ENCODE results near the gene LRRFIP2. TPM values are rescaled to one million over a fixed set of nuclear protein-coding genes. Genes with fewer than 3 reads are reported as not detected.

The LRRFIP2 gene
- total and polyA plus RNA-seq, 2 experiments from 2014 or later: 29.0 to 48.8 TPM

- peak; percentile 38 for DNase-seq (ENCODE audit: low spot score)
- Histone ChIP-seq H3K27me3 (no peaks in the 10 kb centered on the region), H3K4me1 (ENCODE audit: insufficient read depth) (no peaks in the 10 kb centered on the region), H3K36me3 (replicated peaks; ENCODE audit: insufficient read depth, low read depth) (no peaks in the 10 kb centered on the region), H3K79me2 (no peaks in the 10 kb centered on the region), H4K20me1 (ENCODE audit: insufficient read depth, poor library complexity, severe bottlenecking) (no peaks in the 10 kb centered on the region), H3K9me3 (ENCODE audit: low read depth) (no peaks in the 10 kb centered on the region), H3K4me2 (no peak overlapping the region), H3K9me2 (replicated peaks; ENCODE audit: insufficient read depth) (no peaks in the 10 kb centered on the region), H3K4me3 (no peak overlapping the region), H2AFZ (no peak overlapping the region), H3K27ac (no peak overlapping the region)
- WGBS (ENCODE audit: low lambda C conversion rate, missing lambda C conversion rate): 94% methylated on average over 1 of the region's 1 CpG
- TF ChIP-seq EZH2 (IDR thresholded peaks at IDR 0.05; ENCODE audit: borderline replicate concordance) (no peak), EZH2phosphoT487 (IDR thresholded peaks at IDR 0.05; ENCODE audit: low read depth, severe bottlenecking, unreplicated experiment) (no peak)
- TF ChIP-seq, protein P1, sequence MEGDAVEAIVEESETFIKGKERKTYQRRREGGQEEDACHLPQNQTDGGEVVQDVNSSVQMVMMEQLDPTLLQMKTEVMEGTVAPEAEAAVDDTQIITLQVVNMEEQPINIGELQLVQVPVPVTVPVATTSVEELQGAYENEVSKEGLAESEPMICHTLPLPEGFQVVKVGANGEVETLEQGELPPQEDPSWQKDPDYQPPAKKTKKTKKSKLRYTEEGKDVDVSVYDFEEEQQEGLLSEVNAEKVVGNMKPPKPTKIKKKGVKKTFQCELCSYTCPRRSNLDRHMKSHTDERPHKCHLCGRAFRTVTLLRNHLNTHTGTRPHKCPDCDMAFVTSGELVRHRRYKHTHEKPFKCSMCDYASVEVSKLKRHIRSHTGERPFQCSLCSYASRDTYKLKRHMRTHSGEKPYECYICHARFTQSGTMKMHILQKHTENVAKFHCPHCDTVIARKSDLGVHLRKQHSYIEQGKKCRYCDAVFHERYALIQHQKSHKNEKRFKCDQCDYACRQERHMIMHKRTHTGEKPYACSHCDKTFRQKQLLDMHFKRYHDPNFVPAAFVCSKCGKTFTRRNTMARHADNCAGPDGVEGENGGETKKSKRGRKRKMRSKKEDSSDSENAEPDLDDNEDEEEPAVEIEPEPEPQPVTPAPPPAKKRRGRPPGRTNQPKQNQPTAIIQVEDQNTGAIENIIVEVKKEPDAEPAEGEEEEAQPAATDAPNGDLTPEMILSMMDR (IDR thresholded peaks at IDR 0.05; ENCODE audit: poor library complexity): no peak
Measured at GRCh38 chr3:37028329-37028728, 146.1 kb downstream of the LRRFIP2 start.

- H3K4me2 ChIP-seq: no peak overlapping the region
- TF ChIP-seq, protein P1 (IDR thresholded peaks at IDR 0.05; ENCODE audit: poor library complexity): no peak
- TF ChIP-seq EZH2 (IDR thresholded peaks at IDR 0.05; ENCODE audit: borderline replicate concordance): no peak
- TF ChIP-seq EZH2phosphoT487 (IDR thresholded peaks at IDR 0.05; ENCODE audit: low read depth, severe bottlenecking, unreplicated experiment): no peak
- WGBS (ENCODE audit: low lambda C conversion rate, missing lambda C conversion rate): 87% methylated on average over 5 of the region's 5 CpGs
- no peaks in the 10 kb centered on the region for H3K36me3 ChIP-seq (replicated peaks; ENCODE audit: insufficient read depth, low read depth)
- no peak overlapping the region for H2AFZ ChIP-seq
- DNase-seq (ENCODE audit: low spot score): no peak
- no peaks in the 10 kb centered on the region for H3K79me2 ChIP-seq
- H3K9me2 ChIP-seq (replicated peaks; ENCODE audit: insufficient read depth): no peaks in the 10 kb centered on the region
- H3K27me3 ChIP-seq: no peaks in the 10 kb centered on the region
- H4K20me1 ChIP-seq (ENCODE audit: insufficient read depth, poor library complexity, severe bottlenecking): no peaks in the 10 kb centered on the region
- no peaks in the 10 kb centered on the region for H3K4me1 ChIP-seq (ENCODE audit: insufficient read depth)
- no peaks in the 10 kb centered on the region for H3K9me3 ChIP-seq (ENCODE audit: low read depth)
- no peak overlapping the region for H3K27ac ChIP-seq
- no peak overlapping the region for H3K4me3 ChIP-seq
Measured at GRCh38 chr3:37026851-37027250, 147.5 kb downstream of the LRRFIP2 start.

DNA sequence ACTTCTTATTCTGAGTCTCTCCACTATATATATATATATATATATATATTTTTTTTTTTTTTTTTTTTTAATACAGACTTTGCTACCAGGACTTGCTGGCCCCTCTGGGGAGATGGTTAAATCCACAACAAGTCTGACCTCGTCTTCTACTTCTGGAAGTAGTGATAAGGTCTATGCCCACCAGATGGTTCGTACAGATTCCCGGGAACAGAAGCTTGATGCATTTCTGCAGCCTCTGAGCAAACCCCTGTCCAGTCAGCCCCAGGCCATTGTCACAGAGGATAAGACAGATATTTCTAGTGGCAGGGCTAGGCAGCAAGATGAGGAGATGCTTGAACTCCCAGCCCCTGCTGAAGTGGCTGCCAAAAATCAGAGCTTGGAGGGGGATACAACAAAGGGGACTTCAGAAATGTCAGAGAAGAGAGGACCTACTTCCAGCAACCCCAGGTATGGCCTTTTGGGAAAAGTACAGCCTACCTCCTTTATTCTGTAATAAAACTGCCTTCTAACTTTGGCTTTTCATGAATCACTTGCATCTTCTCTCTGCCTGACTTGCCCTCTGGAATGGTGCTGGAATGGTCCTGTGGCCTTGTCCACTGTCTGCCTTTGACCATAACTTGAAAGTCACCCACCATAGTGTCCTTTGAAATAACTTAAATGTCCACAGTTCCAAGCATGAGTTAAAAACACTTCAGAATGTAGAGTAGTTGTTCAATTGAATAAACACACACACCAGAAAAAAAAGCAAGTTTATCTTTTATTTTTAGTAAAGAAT lies 148.6 kb downstream of the LRRFIP2 start:
- no peaks in the 10 kb centered on the region for H3K27me3 ChIP-seq
- H3K27ac ChIP-seq: no peak overlapping the region
- 100% methylated on average over 3 of the region's 3 CpGs for WGBS (ENCODE audit: low lambda C conversion rate, missing lambda C conversion rate)
- H3K9me2 ChIP-seq (replicated peaks; ENCODE audit: insufficient read depth): no peaks in the 10 kb centered on the region
- no peak overlapping the region for H3K4me3 ChIP-seq
- TF ChIP-seq, protein P1 (IDR thresholded peaks at IDR 0.05; ENCODE audit: poor library complexity): no peak
- no peak for TF ChIP-seq EZH2phosphoT487 (IDR thresholded peaks at IDR 0.05; ENCODE audit: low read depth, severe bottlenecking, unreplicated experiment)
- no peaks in the 10 kb centered on the region for H3K79me2 ChIP-seq
- no peak overlapping the region for H2AFZ ChIP-seq
- no peak overlapping the region for H3K4me2 ChIP-seq
- no peaks in the 10 kb centered on the region for H3K36me3 ChIP-seq (replicated peaks; ENCODE audit: insufficient read depth, low read depth)
- no peaks in the 10 kb centered on the region for H4K20me1 ChIP-seq (ENCODE audit: insufficient read depth, poor library complexity, severe bottlenecking)
- no peaks in the 10 kb centered on the region for H3K4me1 ChIP-seq (ENCODE audit: insufficient read depth)
- H3K9me3 ChIP-seq (ENCODE audit: low read depth): no peaks in the 10 kb centered on the region
- DNase-seq (ENCODE audit: low spot score): no peak
